Fibroblast of the aortic adventitia (primary cell): Measurements from ENCODE around the gene TRAPPC11. TPM values are rescaled to one million over a fixed set of nuclear protein-coding genes. Genes with fewer than 3 reads are reported as not detected.
A peak's percentile ranks its signal among the peaks of the same experiment; 100 is the strongest.

Experiments
- DNase-seq: peaks from one replicate; pipeline ENCODE4 v3.0.0-alpha.2; 2010; ENCODE audit warnings: low read depth
- H3K4me3 ChIP-seq: 2 replicates; pipeline ENCODE4 v1.5.1; 2011; ENCODE audit warnings: low read depth, mild to moderate bottlenecking, control low read depth, low read length, moderate library complexity
- CTCF ChIP-seq: IDR thresholded peaks from 2 replicates; pipeline ENCODE4 v1.5.1; 2011; ENCODE audit warnings: mild to moderate bottlenecking, low read length, control low read depth, inconsistent platforms; ENCODE audit not compliant: insufficient read depth
- total RNA-seq: library from RNA; depleted of rRNA; stranded (reverse); fragments of >200 nt; gene quantifications from 2 replicates; pipeline ENCODE4 v1.2.3, GENCODE V29; 2012; ENCODE audit warnings: low replicate concordance

Gene TRAPPC11
- 51.5 and 319 TPM in 2 replicates for total RNA-seq

- TF ChIP-seq CTCF = peak; percentile 41
- H3K4me3 ChIP-seq = peak within 1 kb of the TSS; percentile 91
- DNase-seq = peak; percentile 99
Observed at GRCh38 chr4:183659029-183659871, at the start of gene TRAPPC11, which contains the start of gene RWDD4. Gene TRAPPC11 (plus strand): TSS chr4:183659293. CDS start chr4:183663868, 4,575 bp downstream. Gene RWDD4 (minus strand): TSS chr4:183659185. CDS start chr4:183658952, 233 bp downstream.

GRCh38 chr4:183610033-183610432 is 49.1 kb upstream of the TRAPPC11 start:
- DNase-seq = peak; percentile 61
- no peak overlapping the region for H3K4me3 ChIP-seq
- no peak for TF ChIP-seq CTCF

- DNase-seq = peak; percentile 33
- TF ChIP-seq CTCF = no peak
- H3K4me3 ChIP-seq = no peak overlapping the region
Observed at GRCh38 chr4:183610613-183611012, 48.5 kb upstream of the TRAPPC11 start.

- TF ChIP-seq CTCF = no peak
- DNase-seq = no peak
- no peak overlapping the region for H3K4me3 ChIP-seq
Observed at GRCh38 chr4:183611210-183611830, 47.8 kb upstream of the TRAPPC11 start.

GRCh38 chr4:183612329-183613250 is 46.5 kb upstream of the TRAPPC11 start:
- no peak for DNase-seq
- TF ChIP-seq CTCF = no peak
- H3K4me3 ChIP-seq = no peak overlapping the region

- no peak for DNase-seq
- no peak for TF ChIP-seq CTCF
- H3K4me3 ChIP-seq = no peak overlapping the region
Observed at GRCh38 chr4:183617075-183617474, 42.0 kb upstream of the TRAPPC11 start.
